NAMALWA (cell line): ENCODE measurements around the gene DICER1.

Source experiments
- DNase-seq: peaks from one replicate; pipeline ENCODE4 v3.0.0-alpha.2; 2015; ENCODE audit warnings: low spot score

The DICER1 gene

GRCh38 chr14:95039259-95039992 lies 117.9 kb downstream of the DICER1 start:
- no peak for DNase-seq

GRCh38 chr14:95038521-95039250 lies 118.6 kb downstream of the DICER1 start:
- DNase-seq: no peak

GRCh38 chr14:95037273-95037672 lies 120.1 kb downstream of the DICER1 start:
- no peak for DNase-seq
